ENCODE data around the gene TXLNG. TPM values are rescaled to one million over a fixed set of nuclear protein-coding genes. Genes with fewer than 3 reads are reported as not detected.

The TXLNG gene
- total and polyA plus RNA-seq, 2 of the 13 experiments (the other 11 are each of a cell fraction or from before 2014, with no cell fraction given): 13.1 to 15.5 TPM

GRCh38 chrX:16797841-16798240 lies 11.6 kb downstream of the TXLNG start (continued):
- no peak for TF ChIP-seq DDIT3 (CRISPR knock-in tag; IDR thresholded peaks at IDR 0.05)
- TF ChIP-seq ZNF362 (CRISPR knock-in tag; IDR thresholded peaks at IDR 0.05; ENCODE audit: borderline replicate concordance): no peak
- TF ChIP-seq POLR2AphosphoS5 (IDR thresholded peaks at IDR 0.05; ENCODE audit: low read depth, low read length): no peak
- TF ChIP-seq ARID3A (IDR thresholded peaks at IDR 0.05; ENCODE audit: low read depth, low read length): no peak
- TF ChIP-seq ZGPAT (CRISPR knock-in tag; IDR thresholded peaks at IDR 0.05): no peak
- TF ChIP-seq MEIS1 (CRISPR knock-in tag; IDR thresholded peaks at IDR 0.05; ENCODE audit: borderline replicate concordance): no peak
- no peak for TF ChIP-seq MAF1 (CRISPR knock-in tag; IDR thresholded peaks at IDR 0.05; ENCODE audit: borderline replicate concordance)
- TF ChIP-seq ZNF713 (CRISPR knock-in tag; IDR thresholded peaks at IDR 0.05): no peak
- no peak for TF ChIP-seq KLF13 (CRISPR knock-in tag; IDR thresholded peaks at IDR 0.05)
- TF ChIP-seq ZNF232 (CRISPR knock-in tag; IDR thresholded peaks at IDR 0.05; ENCODE audit: borderline replicate concordance): no peak
- TF ChIP-seq ZNF562 (CRISPR knock-in tag; IDR thresholded peaks at IDR 0.05; ENCODE audit: borderline replicate concordance): no peak
- no peak for TF ChIP-seq HNF1A (IDR thresholded peaks at IDR 0.05; ENCODE audit: low read depth)
- TF ChIP-seq HNF1A (CRISPR knock-in tag; IDR thresholded peaks at IDR 0.05; ENCODE audit: borderline replicate concordance): no peak
- no peak for TF ChIP-seq AGO2 (optimal IDR thresholded peaks at IDR 0.05; ENCODE audit: low read depth, low read length)
